ENCODE results near the gene IQCB1.

DNA sequence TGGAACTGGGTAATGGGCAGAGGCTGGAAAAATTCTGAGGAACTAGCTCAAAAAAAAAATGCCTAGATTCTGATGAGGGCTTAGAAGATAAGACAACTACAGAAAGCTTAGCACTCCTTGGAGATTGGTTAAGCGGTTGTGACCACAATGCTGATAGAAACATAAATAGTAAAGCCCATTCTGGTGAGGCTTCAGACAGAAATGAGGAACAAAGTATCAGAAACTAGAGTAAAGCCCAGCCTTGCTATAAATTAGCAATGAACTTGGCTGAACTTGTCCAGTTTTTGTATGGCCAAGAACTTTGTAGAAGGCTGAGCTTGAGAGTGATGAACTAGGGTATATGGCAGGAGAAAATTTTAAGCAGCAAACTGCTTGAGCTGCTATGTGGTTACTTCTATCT is 110.7 kb downstream of the IQCB1 start:
- TF ChIP-seq, protein P1, sequence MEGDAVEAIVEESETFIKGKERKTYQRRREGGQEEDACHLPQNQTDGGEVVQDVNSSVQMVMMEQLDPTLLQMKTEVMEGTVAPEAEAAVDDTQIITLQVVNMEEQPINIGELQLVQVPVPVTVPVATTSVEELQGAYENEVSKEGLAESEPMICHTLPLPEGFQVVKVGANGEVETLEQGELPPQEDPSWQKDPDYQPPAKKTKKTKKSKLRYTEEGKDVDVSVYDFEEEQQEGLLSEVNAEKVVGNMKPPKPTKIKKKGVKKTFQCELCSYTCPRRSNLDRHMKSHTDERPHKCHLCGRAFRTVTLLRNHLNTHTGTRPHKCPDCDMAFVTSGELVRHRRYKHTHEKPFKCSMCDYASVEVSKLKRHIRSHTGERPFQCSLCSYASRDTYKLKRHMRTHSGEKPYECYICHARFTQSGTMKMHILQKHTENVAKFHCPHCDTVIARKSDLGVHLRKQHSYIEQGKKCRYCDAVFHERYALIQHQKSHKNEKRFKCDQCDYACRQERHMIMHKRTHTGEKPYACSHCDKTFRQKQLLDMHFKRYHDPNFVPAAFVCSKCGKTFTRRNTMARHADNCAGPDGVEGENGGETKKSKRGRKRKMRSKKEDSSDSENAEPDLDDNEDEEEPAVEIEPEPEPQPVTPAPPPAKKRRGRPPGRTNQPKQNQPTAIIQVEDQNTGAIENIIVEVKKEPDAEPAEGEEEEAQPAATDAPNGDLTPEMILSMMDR (conservative IDR thresholded peaks at IDR 0.05; ENCODE audit: low read depth in 2 of 2): no peak
- TF ChIP-seq NANOG (IDR thresholded peaks at IDR 0.05; ENCODE audit: borderline replicate concordance) (no peak), JUNB (IDR thresholded peaks at IDR 0.05; ENCODE audit: unreplicated experiment) (no peak), EZH2phosphoT487 (IDR thresholded peaks at IDR 0.05; ENCODE audit: unreplicated experiment) (no peak), POLR2AphosphoS5 (IDR thresholded peaks at IDR 0.05; ENCODE audit: low read depth) (no peak)
- TF ChIP-seq, protein P2, sequence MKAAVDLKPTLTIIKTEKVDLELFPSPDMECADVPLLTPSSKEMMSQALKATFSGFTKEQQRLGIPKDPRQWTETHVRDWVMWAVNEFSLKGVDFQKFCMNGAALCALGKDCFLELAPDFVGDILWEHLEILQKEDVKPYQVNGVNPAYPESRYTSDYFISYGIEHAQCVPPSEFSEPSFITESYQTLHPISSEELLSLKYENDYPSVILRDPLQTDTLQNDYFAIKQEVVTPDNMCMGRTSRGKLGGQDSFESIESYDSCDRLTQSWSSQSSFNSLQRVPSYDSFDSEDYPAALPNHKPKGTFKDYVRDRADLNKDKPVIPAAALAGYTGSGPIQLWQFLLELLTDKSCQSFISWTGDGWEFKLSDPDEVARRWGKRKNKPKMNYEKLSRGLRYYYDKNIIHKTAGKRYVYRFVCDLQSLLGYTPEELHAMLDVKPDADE (IDR thresholded peaks at IDR 0.05): no peak
